Cardiac muscle cell (in vitro differentiated cells and primary cell): ENCODE results near the gene ATXN1L. TPM values are rescaled to one million over a fixed set of nuclear protein-coding genes. Genes with fewer than 3 reads are reported as not detected.

Experiments
- DNase-seq, 2 donors: peaks; one replicate each; pipeline versions ENCODE4 v3.0.0 to v3.0.0-alpha.2; 2010 to 2017; ENCODE audit warnings: low read depth in 1 of 2, low spot score in 1 of 2
- H3K27ac ChIP-seq: fragments of 200-600 bp; sonication (generic); 2 replicates; pipeline ENCODE4 v1.5.1; 2016
- H3K27me3 ChIP-seq: fragments of 200-600 bp; sonication (generic); 2 replicates; pipeline ENCODE4 v1.6.0; 2016; ENCODE audit warnings: control low read depth
- H3K36me3 ChIP-seq: fragments of 200-600 bp; sonication (generic); 2 replicates; pipeline ENCODE4 v1.5.1; 2016; ENCODE audit warnings: control low read depth
- H3K4me1 ChIP-seq: fragments of 200-600 bp; sonication (generic); 2 replicates; pipeline ENCODE4 v1.8.1; 2017; ENCODE audit warnings: low read depth, mild to moderate bottlenecking, mixed run types
- H3K4me3 ChIP-seq: fragments of 200-600 bp; sonication (generic); 2 replicates; pipeline ENCODE4 v1.5.1; 2016; ENCODE audit warnings: mild to moderate bottlenecking
- H3K9me3 ChIP-seq: fragments of 200-600 bp; sonication (generic); 2 replicates; pipeline ENCODE4 v1.5.1; 2017; ENCODE audit warnings: low read depth, mild to moderate bottlenecking, control low read depth
- CTCF ChIP-seq: IDR thresholded peaks from 2 replicates; pipeline ENCODE4 v1.5.1; 2012; ENCODE audit warnings: low read depth, mild to moderate bottlenecking, low read length
- polyA plus RNA-seq: library from polyadenylated mRNA; unstranded; fragments of >200 nt; fragmentation: Nextera tagmentation; extraction: Ambion mirVana; gene quantifications from 2 replicates; pipeline ENCODE4 v1.2.1, GENCODE V29; 2016
- total RNA-seq: library from RNA; depleted of rRNA; stranded (reverse); fragments of >200 nt; gene quantifications from 2 replicates; pipeline ENCODE4 v1.2.3, GENCODE V29; 2016

The ATXN1L gene, protein sequence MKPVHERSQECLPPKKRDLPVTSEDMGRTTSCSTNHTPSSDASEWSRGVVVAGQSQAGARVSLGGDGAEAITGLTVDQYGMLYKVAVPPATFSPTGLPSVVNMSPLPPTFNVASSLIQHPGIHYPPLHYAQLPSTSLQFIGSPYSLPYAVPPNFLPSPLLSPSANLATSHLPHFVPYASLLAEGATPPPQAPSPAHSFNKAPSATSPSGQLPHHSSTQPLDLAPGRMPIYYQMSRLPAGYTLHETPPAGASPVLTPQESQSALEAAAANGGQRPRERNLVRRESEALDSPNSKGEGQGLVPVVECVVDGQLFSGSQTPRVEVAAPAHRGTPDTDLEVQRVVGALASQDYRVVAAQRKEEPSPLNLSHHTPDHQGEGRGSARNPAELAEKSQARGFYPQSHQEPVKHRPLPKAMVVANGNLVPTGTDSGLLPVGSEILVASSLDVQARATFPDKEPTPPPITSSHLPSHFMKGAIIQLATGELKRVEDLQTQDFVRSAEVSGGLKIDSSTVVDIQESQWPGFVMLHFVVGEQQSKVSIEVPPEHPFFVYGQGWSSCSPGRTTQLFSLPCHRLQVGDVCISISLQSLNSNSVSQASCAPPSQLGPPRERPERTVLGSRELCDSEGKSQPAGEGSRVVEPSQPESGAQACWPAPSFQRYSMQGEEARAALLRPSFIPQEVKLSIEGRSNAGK
- total RNA-seq = 16.0 and 20.9 TPM in 2 replicates
- 6.8 and 12.6 TPM in 2 replicates for polyA plus RNA-seq

DNA sequence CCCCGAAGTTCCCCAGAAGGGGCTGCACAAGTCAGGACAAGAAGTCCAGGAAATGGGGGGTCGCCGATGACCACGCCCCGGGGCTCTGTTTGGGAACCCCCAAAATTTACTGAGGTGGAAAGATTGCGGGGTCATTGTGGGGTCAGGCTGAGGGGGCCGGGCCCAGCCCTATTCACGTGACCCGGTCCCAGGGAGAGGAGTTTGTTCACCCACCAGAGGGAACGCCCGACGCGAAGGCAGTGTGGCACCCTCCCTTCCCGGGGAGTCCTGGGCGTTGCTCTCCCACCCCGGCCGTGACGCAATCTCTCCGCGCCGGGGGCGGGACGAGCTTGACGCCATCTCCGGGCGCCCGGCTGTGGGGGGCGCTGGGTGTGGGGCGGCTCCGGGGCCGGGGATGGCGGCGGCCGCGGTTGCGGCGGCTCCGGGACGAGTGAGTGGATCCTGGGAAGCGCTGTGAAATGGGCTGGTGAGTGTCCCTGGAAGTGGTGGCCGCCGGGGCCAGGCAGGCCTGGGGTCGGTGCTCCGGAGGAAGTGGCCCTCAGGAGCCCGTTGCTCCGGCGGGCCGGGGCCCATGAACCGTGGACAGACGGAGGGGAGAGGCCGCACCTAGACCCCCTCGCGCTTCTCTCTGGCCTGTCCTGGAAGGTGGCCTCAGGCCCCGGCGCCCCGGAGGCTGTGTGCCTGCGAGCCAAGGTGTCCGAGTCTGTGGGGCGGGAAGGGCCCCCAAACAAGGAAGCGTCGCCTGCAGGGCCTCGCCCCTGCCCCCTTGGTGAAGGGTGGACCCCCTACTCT, at the start of gene ATXN1L:
Gene ATXN1L (plus strand): TSS at position 338 of the 792 bp plus-strand sequence. CDS start 3,765 bp downstream, outside the sequence.
- DNase-seq = peak; percentile 91 to 96
- Histone ChIP-seq H3K9me3 (no peaks in the 10 kb centered on the region), H3K4me1 (peaks cover 6% of the 10 kb centered on the region), H3K4me3 (peak within 1 kb of the TSS; percentile 96), H3K27ac (peak within 1 kb of the TSS; percentile 42), H3K27me3 (no peaks in the 10 kb centered on the region), H3K36me3 (peaks cover 8% of the 10 kb centered on the region)
- TF ChIP-seq CTCF = no peak

DNA sequence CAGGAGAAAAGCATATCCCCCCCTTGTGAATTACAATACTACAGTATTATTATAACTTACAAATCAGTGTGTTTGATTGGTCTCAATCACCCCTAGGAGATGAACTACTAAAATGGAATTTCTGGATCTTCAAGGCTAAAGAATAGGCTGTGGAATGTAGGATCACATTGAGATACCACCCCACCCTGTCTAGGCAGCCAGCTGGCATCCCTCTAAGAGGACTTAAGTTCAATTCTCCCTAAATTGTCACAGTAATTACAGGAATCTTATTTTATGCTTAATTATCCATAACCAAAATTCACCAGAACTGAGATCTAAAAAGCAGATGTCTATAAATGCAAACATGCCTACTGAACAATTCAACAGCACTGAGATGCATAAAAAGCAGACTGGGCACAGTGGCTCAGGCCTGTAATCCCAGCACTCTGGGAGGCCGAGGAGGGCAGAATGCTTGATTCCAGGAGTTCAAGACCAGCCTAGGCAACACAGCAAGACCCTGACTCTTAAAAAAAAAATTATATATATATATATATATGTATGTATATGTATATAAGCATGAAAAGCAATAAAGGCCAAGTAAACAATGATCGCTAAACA, 49.2 kb upstream of the ATXN1L start:
- DNase-seq = no peak
- no peaks in the 10 kb centered on the region for H3K9me3 ChIP-seq
- H3K4me1 ChIP-seq = peaks cover 4% of the 10 kb centered on the region
- H3K36me3 ChIP-seq = no peaks in the 10 kb centered on the region
- H3K27me3 ChIP-seq = no peaks in the 10 kb centered on the region
- H3K27ac ChIP-seq = no peak overlapping the region
- TF ChIP-seq CTCF = no peak
- H3K4me3 ChIP-seq = no peak overlapping the region

DNA sequence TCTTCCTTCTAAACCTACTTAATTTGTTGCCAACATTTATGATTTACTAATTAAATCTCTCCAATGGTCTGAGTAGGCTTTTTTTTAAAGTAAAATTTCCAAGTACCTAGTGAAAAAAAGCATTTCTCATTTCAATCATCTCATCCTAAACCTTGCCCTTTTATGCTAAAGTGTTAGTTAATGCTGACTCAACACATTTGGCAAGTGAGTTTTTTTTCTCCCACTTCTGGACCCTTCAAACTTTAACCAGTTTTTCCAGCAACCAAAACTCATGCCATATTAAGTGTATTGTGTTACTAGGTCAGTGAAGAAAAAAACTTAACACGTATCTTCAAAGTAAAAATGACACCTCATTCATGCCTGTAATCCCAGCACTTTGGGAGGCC, 42.5 kb upstream of the ATXN1L start:
- no peak overlapping the region for H3K4me3 ChIP-seq
- no peaks in the 10 kb centered on the region for H3K36me3 ChIP-seq
- no peak for TF ChIP-seq CTCF
- no peak for DNase-seq
- H3K9me3 ChIP-seq = no peaks in the 10 kb centered on the region
- H3K27me3 ChIP-seq = no peaks in the 10 kb centered on the region
- H3K4me1 ChIP-seq = peaks cover 5% of the 10 kb centered on the region
- H3K27ac ChIP-seq = no peak overlapping the region

DNA sequence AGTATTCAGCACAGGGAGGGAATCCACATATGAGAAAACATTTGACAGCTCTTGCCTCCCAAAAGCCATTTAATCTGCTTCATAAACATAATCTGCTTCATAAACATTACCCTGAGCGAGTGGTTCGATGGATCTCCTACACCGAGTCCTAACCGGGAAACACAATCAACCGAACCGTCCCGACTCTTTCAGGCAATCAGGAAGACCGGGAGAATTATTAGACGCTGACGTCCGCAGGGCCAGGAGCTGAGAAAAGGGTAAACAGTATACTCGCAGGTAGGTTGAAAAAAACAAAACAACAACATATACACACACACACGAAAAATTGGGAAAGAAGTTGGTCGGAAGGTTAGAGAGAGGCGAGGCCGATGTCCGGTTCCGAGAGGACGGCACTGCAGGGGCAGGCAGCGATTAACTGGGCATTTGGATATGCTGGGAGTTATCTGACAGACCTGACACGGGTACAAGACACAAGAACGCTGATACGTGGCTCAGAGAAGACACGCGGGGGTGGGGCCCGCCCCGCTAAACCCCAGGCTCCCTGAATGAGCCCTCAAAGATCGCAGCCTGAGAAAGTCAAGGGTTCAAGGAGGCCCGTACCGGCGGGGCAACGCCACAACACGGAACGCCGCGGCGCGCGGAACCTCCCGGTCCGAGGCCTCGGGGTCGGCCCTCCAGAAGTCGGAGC, 37.7 kb upstream of the ATXN1L start:
- Histone ChIP-seq H3K4me3 (peak overlapping the region; percentile 80), H3K27me3 (no peaks in the 10 kb centered on the region), H3K36me3 (no peaks in the 10 kb centered on the region), H3K4me1 (peaks cover 5% of the 10 kb centered on the region), H3K27ac (peak overlapping the region; percentile 97), H3K9me3 (no peaks in the 10 kb centered on the region)
- peak in 1 of 2 donors; percentile 11 for DNase-seq
- no peak for TF ChIP-seq CTCF
